Epithelial cell of esophagus (primary cell): Measurements from ENCODE around the gene LTBP2.

ENCODE experiments used
- DNase-seq: peaks from one replicate; pipeline ENCODE4 v3.0.0; 2010; ENCODE audit warnings: low read depth
- H3K4me3 ChIP-seq: 2 replicates; pipeline ENCODE4 v1.5.1; 2011; ENCODE audit warnings: mild to moderate bottlenecking, low read length, control low read depth
- TF ChIP-seq, protein P1 (sequence below): IDR thresholded peaks from 2 replicates; pipeline ENCODE4 v1.5.1; 2011; ENCODE audit warnings: low read depth, mild to moderate bottlenecking, low read length, control low read depth, inconsistent platforms; ENCODE audit not compliant: insufficient read depth; ENCODE audit errors: missing control alignments

The LTBP2 gene

DNA sequence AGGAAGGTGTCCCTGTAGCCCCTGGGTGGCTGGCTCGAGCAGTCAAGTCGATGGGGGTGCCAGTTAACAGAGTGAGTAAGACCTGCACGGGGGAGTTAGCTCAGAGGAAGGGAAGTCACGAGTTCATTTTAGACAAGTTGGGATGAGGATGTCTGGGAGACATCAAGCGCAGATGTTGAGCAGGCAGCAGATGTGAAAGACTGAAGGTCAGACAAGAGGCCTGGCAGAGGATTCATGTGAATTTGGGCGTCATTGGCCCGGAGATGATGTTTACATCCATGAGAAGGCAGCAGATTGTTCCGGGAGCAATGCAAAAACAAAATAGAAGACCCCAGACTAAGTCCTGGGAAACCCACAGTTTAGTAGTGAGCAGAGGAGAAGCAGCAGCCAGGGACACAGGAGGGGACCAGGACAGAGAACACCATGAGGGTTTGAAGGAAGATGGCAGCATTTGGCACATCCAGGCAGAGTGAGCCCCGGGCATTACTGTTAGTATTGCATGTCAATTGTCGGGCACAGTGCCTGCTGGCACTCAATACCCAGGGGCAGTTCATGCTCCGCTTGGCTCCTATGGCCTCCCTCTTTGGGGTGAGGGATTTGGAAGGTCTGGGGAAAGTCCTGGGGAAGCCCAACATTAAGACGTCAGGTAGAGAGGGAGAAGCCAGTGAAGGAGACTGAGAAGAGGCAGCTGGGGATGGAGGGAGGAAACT is 15.1 kb downstream of the LTBP2 start:
- TF ChIP-seq, protein P1, sequence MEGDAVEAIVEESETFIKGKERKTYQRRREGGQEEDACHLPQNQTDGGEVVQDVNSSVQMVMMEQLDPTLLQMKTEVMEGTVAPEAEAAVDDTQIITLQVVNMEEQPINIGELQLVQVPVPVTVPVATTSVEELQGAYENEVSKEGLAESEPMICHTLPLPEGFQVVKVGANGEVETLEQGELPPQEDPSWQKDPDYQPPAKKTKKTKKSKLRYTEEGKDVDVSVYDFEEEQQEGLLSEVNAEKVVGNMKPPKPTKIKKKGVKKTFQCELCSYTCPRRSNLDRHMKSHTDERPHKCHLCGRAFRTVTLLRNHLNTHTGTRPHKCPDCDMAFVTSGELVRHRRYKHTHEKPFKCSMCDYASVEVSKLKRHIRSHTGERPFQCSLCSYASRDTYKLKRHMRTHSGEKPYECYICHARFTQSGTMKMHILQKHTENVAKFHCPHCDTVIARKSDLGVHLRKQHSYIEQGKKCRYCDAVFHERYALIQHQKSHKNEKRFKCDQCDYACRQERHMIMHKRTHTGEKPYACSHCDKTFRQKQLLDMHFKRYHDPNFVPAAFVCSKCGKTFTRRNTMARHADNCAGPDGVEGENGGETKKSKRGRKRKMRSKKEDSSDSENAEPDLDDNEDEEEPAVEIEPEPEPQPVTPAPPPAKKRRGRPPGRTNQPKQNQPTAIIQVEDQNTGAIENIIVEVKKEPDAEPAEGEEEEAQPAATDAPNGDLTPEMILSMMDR, result no peak
- no peak for DNase-seq
- H3K4me3 ChIP-seq, result no peak overlapping the region

DNA sequence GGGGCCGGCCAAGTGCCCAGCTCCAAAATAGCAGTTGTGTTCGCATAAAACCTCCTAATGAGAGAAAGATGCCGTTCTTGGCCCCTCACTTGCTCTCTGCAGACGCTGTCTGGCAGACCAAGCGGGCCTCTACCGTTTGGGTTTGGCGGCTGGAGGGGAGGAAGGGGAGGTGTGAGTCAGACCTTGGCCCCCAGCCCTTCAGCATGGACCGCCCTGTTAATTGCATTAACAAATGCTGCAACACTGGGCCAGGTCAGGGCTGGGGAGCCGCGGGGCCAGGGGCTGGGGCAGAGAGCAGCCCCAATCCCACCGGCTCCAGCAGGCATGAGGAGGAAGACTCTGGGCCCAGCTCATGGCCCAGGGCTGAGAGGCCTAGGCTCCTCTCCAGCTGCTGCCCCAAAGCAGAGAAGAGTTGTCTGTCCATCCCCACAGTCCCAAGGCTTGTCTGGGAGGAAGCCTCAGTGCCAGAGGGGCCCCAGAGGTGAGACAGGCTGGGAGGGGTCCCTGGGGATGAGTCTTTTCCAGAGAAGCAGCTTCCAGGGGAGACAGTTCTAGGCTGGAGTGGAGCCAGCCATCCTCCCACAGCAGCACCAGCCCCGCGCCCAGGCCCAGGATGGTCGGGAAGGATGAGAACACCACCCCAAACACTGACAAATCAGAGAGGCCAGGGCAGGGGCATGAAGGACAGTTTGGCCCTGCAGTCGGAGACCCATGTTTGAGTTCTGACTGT is 16.9 kb downstream of the LTBP2 start:
- no peak for DNase-seq
- no peak overlapping the region for H3K4me3 ChIP-seq
- TF ChIP-seq, protein P1, result no peak

DNA sequence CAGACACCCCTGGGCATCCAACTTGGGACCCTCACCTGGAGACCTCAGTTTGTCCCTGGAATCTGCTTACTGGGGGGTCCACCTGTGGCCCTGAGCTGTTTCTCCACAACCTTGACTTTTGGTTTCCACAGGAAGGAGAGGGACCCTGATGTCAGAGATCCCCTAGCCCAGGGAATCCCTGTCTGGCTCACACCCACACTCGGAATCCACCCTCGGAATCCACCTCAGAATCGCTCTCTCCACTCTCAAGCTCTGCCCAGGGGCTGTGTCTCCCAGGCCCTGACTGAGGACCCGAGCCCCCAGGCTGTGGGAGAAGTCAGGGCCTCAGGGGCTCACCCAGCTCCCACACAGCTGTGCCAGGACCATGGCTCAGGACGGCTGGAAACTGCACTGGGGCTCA is 17.4 kb downstream of the LTBP2 start:
- H3K4me3 ChIP-seq, result no peak overlapping the region
- DNase-seq, result no peak
- TF ChIP-seq, protein P1, result no peak

DNA sequence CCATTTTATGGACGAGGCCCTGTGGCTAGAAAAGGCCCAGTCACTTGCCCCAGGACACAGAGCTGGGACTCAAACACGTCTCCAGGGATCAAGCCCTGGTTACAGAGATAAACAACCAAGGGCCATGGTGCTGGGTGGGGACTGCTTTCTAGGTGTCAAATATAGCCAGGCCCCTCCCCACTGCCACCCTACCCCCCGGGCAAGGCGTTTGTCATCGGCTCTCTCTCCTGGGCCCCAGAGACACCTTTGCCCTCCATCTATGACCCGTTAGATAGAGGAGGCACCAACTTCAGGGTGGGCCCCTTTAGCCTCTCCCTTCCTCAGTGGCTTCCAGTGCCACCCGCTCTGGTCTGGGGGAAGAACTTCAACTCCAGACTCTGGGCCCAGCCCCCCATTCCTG is 18.0 kb downstream of the LTBP2 start:
- DNase-seq, result no peak

DNA sequence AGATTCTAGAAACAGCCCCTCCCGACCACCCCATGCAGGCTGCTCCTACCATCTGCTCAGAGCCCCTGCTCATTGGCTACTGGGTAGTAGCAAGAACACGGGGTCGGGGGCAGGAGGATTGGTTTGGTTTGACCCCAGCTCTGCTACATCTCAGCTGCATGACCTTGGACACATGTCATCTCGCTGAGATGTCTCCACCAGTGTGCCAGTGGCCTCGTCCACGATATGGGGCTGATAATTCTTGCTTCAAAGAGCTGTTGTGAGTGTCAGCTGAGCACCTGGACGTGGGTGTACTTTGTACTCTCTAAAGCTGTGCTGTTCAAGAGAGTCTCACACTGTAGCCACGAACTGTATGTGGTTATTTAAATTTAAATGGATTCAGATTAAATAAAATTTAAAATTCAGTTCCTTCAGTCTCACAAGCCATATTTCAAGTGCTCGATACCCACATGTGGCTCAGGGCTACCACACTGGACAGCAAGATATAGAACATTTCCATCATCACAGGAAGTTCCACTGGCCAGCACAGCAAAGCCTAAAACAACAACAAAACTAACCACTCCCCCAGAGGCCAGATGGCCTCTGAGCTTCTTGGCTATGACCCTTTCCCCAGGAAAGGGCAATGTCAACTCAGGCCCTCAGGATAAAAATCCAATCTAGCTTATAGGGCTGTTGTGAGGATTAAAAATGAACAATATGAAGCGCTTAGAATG is 18.6 kb downstream of the LTBP2 start:
- H3K4me3 ChIP-seq, result no peak overlapping the region
- DNase-seq, result no peak
- TF ChIP-seq, protein P1, result no peak

More for the DNA sequence above, 18.0 kb downstream of the LTBP2 start:
- TF ChIP-seq, protein P1, result no peak
- H3K4me3 ChIP-seq, result no peak overlapping the region

DNA sequence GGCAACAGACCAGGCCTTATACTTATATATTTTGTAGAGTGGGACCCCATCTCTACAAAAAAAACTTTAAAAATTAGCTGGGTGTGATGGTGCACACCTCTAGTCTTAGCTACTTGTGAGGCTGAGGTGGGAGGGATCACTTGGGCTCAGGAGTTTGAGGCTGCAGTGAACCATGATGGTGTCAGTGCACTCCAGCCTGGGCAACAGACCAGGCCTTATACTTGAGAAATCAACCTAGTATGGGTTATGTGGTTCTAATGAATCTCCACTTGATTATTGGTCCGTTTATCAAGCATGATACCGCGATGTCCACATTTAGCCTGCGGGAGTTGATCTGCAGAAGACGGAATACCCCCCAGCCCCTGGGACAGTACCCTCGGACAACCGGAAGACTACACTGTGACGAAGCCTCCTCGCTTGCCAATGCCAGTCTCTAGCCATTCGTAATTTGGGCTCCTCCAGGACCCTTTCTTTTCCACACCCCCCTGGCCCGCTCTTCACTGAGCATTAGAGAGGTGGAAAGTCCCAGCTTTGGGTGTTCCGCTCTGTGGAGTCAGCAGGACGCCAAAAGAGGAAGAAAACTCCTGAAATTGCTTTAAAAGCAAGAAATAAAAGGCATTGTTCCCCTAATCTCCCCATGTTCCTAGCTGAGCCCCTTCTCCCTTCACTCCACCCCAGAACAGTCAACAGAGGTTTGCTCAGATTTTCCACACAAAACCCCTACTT is 19.4 kb downstream of the LTBP2 start:
- TF ChIP-seq, protein P1, result no peak
- no peak for DNase-seq
- no peak overlapping the region for H3K4me3 ChIP-seq
